Uterus (tissue), 4 donors: ENCODE data around the gene BRD2. TPM values are rescaled to one million over a fixed set of nuclear protein-coding genes. Genes with fewer than 3 reads are reported as not detected.

ENCODE experiments used
- DNase-seq, 2 donors: peaks; one replicate each; pipeline ENCODE4 v3.0.0-alpha.2; 2019 to 2020
- H3K27ac ChIP-seq, 2 donors: fragments of 200-600 bp; sonication (generic); 1 replicate in 1 of 2; 2 replicates in 1 of 2; pipeline ENCODE4 v1.5.1; 2016 to 2018
- H3K27me3 ChIP-seq, 2 donors: fragments of 200-600 bp; sonication (generic); one replicate each; pipeline ENCODE4 v1.5.1; 2018 to 2019; ENCODE audit warnings: control low read depth in 1 of 2
- H3K36me3 ChIP-seq, 2 donors: fragments of 200-600 bp; sonication (generic); one replicate each; pipeline ENCODE4 v1.5.1; 2019; ENCODE audit warnings: control low read depth in 1 of 2
- H3K4me1 ChIP-seq, 2 donors: fragments of 200-600 bp; sonication (generic); one replicate each; pipeline ENCODE4 v1.5.1; 2018 to 2019; ENCODE audit warnings: control low read depth in 1 of 2
- H3K4me3 ChIP-seq, 2 donors: fragments of 200-600 bp; sonication (generic); 1 replicate in 1 of 2; 2 replicates in 1 of 2; pipeline ENCODE4 v1.5.1; 2018 to 2019; ENCODE audit warnings: mild to moderate bottlenecking in 1 of 2
- H3K9me3 ChIP-seq, 2 donors: fragments of 200-600 bp; sonication (generic); one replicate each; pipeline ENCODE4 v1.5.1; 2019; ENCODE audit warnings: control low read depth in 1 of 2
- POLR2A ChIP-seq, 2 donors: fragments of 450-650 bp; IDR thresholded peaks; one replicate each; pipeline ENCODE4 v1.6.1; 2016; ENCODE audit warnings: antibody characterized with exemption in 2 of 2, mild to moderate bottlenecking in 1 of 2, moderate library complexity in 1 of 2
- intact Hi-C: fragments of 100-400 bp; cut with DNase I; formaldehyde crosslinking; loops from one replicate; pipeline ENCODE4 v1.15.1; 2023; ENCODE audit warnings: low total_unique reads
- total RNA-seq, 4 donors: library from RNA; depleted of rRNA in 3 of 4; stranded (reverse); fragments of >200 nt in 3 of 4; gene quantifications; one replicate each; pipeline versions ENCODE4 v1.1.0 to v1.2.4, GENCODE V29; 2014 to 2023
- TF ChIP-seq, protein P1 (sequence below), 4 experiments: fragments of 200-600 bp in 2 of 4; fragments of 450-650 bp in 2 of 4; sonication (generic) in 2 of 4; IDR thresholded peaks; one replicate each; pipeline ENCODE4 v1.5.1; 2016 to 2019; ENCODE audit warnings: antibody characterized with exemption in 4 of 4, mild to moderate bottlenecking in 2 of 4, moderate library complexity in 1 of 4
- donor health status: DM: yes; HTN: yes; CAD: no.

BRD2 gene
- total RNA-seq, 4 donors from 2014 or later, result 42.5 to 202 (median 120) TPM

DNA sequence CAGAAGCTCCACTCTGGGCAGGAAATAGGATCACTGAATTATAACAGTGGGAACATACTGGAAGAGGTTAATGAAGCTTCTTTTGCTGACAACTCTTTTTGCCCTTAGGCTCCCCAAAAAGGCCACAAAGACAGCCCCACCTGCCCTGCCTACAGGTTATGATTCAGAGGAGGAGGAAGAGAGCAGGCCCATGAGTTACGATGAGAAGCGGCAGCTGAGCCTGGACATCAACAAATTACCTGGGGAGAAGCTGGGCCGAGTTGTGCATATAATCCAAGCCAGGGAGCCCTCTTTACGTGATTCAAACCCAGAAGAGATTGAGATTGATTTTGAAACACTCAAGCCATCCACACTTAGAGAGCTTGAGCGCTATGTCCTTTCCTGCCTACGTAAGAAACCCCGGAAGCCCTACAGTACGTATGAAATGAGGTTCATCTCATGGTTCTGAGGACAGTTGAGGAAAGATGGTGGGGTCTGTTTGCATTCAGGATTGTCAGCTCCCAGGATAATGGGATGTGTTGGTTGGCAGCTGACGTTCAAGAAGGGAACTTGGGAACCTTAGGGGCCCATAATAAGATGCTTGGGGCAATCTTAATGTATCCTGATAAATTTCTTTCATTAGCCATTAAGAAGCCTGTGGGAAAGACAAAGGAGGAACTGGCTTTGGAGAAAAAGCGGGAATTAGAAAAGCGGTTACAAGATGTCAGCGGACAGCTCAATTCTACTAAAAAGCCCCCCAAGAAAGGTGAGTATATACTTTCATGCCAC lies 11.5 kb downstream of the BRD2 start:
- no peaks in the 10 kb centered on the region for H3K4me1 ChIP-seq
- H3K36me3 ChIP-seq, result no peaks in the 10 kb centered on the region
- TF ChIP-seq, protein P1, sequence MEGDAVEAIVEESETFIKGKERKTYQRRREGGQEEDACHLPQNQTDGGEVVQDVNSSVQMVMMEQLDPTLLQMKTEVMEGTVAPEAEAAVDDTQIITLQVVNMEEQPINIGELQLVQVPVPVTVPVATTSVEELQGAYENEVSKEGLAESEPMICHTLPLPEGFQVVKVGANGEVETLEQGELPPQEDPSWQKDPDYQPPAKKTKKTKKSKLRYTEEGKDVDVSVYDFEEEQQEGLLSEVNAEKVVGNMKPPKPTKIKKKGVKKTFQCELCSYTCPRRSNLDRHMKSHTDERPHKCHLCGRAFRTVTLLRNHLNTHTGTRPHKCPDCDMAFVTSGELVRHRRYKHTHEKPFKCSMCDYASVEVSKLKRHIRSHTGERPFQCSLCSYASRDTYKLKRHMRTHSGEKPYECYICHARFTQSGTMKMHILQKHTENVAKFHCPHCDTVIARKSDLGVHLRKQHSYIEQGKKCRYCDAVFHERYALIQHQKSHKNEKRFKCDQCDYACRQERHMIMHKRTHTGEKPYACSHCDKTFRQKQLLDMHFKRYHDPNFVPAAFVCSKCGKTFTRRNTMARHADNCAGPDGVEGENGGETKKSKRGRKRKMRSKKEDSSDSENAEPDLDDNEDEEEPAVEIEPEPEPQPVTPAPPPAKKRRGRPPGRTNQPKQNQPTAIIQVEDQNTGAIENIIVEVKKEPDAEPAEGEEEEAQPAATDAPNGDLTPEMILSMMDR (IDR thresholded peaks at IDR 0.05), result no peak
- TF ChIP-seq POLR2A (IDR thresholded peaks at IDR 0.05), result no peak
- no peak for DNase-seq
- H3K9me3 ChIP-seq, result no peaks in the 10 kb centered on the region
- no peaks in the 10 kb centered on the region for H3K27me3 ChIP-seq
- intact Hi-C loops, result loop anchor here (10.0 kb wide), 1 partner anchor 45 kb away; no protein-coding TSS in a partner anchor
- no peak overlapping the region for H3K4me3 ChIP-seq
- no peak overlapping the region for H3K27ac ChIP-seq

- no peaks in the 10 kb centered on the region for H3K36me3 ChIP-seq
- intact Hi-C loops, result loop anchor here (10.0 kb wide), 1 partner anchor 46 kb away; no protein-coding TSS in a partner anchor
These were observed 12.2 kb downstream of the BRD2 start for GRCh38 chr6:32980488-32981038.

DNA sequence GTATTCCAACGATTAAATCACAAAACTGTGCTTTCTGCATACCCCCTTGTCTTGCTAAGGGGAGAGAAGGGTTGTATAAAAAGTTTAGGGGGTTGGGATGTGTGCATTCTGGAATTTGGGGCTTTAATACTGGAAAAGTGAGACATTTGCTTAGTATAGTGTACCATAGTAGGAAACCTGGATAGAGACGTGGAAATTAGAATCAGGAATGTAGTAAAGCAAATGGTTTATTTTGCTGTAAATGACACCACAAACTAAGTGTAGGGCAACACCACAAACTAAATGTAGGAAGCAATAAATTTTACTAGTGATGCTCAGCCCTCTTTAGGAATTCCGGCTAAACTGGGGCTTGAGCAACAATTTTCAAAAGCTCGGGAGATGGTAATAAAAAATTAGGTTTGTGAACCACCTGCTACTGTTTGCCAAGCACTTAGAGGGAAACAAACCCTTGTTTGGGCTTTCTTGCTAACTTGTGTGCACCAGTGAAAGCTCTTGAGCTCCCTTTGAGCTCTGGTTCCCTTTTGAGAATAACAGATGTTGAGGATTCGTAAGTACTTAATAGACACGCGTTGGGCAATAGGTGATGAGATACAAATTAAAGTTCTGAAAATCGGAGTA lies 13.8 kb downstream of the BRD2 start:
- intact Hi-C loops, result loop anchor here (10.0 kb wide), 1 partner anchor 47 kb away; no protein-coding TSS in a partner anchor
- H3K9me3 ChIP-seq, result no peaks in the 10 kb centered on the region
- H3K27me3 ChIP-seq, result no peaks in the 10 kb centered on the region
- no peak for DNase-seq
- H3K4me1 ChIP-seq, result no peaks in the 10 kb centered on the region
- H3K36me3 ChIP-seq, result no peaks in the 10 kb centered on the region
- no peak for TF ChIP-seq POLR2A (IDR thresholded peaks at IDR 0.05)
- TF ChIP-seq, protein P1 (IDR thresholded peaks at IDR 0.05), result no peak
- H3K27ac ChIP-seq, result peak overlapping the region; percentile 50 to 62
- H3K4me3 ChIP-seq, result no peak overlapping the region

More at GRCh38 chr6:32980488-32981038, 12.2 kb downstream of the BRD2 start:
- DNase-seq, result no peak
- no peak overlapping the region for H3K4me3 ChIP-seq
- H3K4me1 ChIP-seq, result no peaks in the 10 kb centered on the region
- no peaks in the 10 kb centered on the region for H3K9me3 ChIP-seq
- TF ChIP-seq, protein P1 (IDR thresholded peaks at IDR 0.05), result no peak
- no peak for TF ChIP-seq POLR2A (IDR thresholded peaks at IDR 0.05)
- no peaks in the 10 kb centered on the region for H3K27me3 ChIP-seq
- no peak overlapping the region for H3K27ac ChIP-seq

DNA sequence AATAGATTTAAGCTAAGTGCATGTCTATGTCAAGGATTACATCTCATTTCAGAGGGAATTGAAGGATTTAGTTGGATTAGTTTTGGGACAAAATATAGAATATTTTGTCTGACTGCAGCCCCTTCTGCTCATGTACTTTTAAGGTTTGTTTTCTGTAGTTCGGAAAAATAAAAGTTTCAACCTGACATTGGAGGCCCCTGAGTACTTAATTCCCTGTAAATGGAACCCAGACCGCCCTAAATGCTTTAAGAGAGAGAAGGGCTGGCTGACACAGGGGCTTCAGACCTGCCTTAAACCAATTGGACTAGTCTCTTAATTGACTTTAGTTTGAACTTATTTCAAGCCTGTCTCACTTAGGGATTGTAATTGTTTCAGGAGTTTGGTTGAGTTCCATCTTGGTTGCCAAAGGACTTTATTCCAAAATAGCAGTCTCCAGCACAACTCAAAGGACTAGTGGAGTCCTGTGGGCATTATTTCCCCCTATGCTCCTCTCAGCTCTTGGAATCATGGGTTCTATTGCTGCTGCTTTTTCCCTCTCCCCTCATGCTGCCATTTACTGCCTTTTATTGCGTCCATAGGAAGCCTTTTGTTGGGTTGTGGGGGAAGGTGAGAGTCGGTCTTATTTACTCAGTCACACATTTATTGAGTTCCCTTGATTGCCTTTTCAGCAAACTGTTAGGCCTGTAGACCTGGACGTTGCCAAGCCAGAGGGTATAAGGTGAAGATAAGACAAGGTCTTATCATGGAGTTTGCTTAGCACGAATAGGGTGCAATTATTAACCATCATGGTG lies 14.5 kb downstream of the BRD2 start:
- TF ChIP-seq, protein P1 (IDR thresholded peaks at IDR 0.05), result no peak
- TF ChIP-seq POLR2A (IDR thresholded peaks at IDR 0.05), result no peak
- Histone ChIP-seq H3K4me1 (no peaks in the 10 kb centered on the region), H3K36me3 (no peaks in the 10 kb centered on the region), H3K27ac (peak overlapping the region; percentile 50 to 62), H3K9me3 (no peaks in the 10 kb centered on the region), H3K27me3 (no peaks in the 10 kb centered on the region), H3K4me3 (no peak overlapping the region)
- intact Hi-C loops, result loop anchor here (10.0 kb wide), 1 partner anchor 48 kb away; no protein-coding TSS in a partner anchor
- DNase-seq, result no peak
